HCT116 (cell line): ENCODE data around the gene TFAP2B. TPM values are rescaled to one million over a fixed set of nuclear protein-coding genes. Genes with fewer than 3 reads are reported as not detected.

Experiments
- ATAC-seq: fragments of 200-7000 bp; cut with Tn5 transposase; 2 replicates; pipeline ENCODE4 v1.9.1; 2020; ENCODE audit warnings: mild to moderate bottlenecking, moderate library complexity
- BruUV-seq: library from RNA; stranded (reverse); fragments of 400-500 nt; replicated peaks from 2 replicates; lab custom pipeline; 2021; lab: Mats Ljungman, UMichigan
- CTCF ChIA-PET: fragments of 300-600 bp; sonication (Branson Sonifier 250); formaldehyde crosslinking; loops from one replicate; lab custom pipeline; 2021; ENCODE audit warnings: antibody characterized with exemption; lab: Charles Lee
- POLR2A ChIA-PET: fragments of 300-600, 350-600 bp; sonication (Branson Sonifier 250); formaldehyde crosslinking; loops from one replicate; lab custom pipeline; 2021; ENCODE audit warnings: antibody characterized with exemption; lab: Charles Lee
- RAD21 ChIA-PET, 2 experiments: fragments of 300-600 bp; sonication (Branson Sonifier 250); formaldehyde crosslinking; loops; one replicate each; lab custom pipeline; 2023; ENCODE audit warnings: low total read pairs in 2 of 2; ENCODE audit not compliant: uncharacterized antibody in 2 of 2, unreplicated experiment in 2 of 2, low non-redundant PET in 1 of 2; lab: Charles Lee
- DNase-seq: peaks from one replicate; pipeline ENCODE4 v3.0.0-alpha.2; 2010; ENCODE audit warnings: low read depth, low spot score
- H2AFZ ChIP-seq: fragments of 200-600 bp; shearing (Covaris generic), sonication (generic); 2 replicates; pipeline ENCODE4 v1.6.1; 2017; ENCODE audit warnings: low read depth, mixed run types, mixed read lengths, antibody characterized with exemption, low read length; ENCODE audit not compliant: poor library complexity, severe bottlenecking
- H3K27ac ChIP-seq: 2 replicates; pipeline ENCODE4 v1.5.1; 2012; ENCODE audit warnings: low read depth, low read length
- H3K27me3 ChIP-seq: fragments of 200-600 bp; sonication (generic); 2 replicates; pipeline ENCODE4 v1.6.1; 2016; ENCODE audit warnings: mixed run types, low read length, mixed read lengths; ENCODE audit not compliant: insufficient read depth
- H3K36me3 ChIP-seq, 2 experiments: fragments of 200-500 bp in 1 of 2; fragments of 200-600 bp in 1 of 2; sonication (Bioruptor generic) in 1 of 2; sonication (generic) in 1 of 2; 2 replicates each; pipeline versions ENCODE4 v1.5.1 to v1.6.1; 2014 to 2016; ENCODE audit warnings: low read length in 2 of 2, inconsistent platforms in 1 of 2, mixed read lengths in 1 of 2, mixed run types in 1 of 2; ENCODE audit not compliant: insufficient read depth in 2 of 2, control insufficient read depth in 1 of 2
- H3K4me1 ChIP-seq, 2 experiments: fragments of 200-600 bp in 1 of 2; sonication (generic) in 1 of 2; 2 replicates each; pipeline versions ENCODE4 v1.5.1 to v1.6.1; 2012 to 2017; ENCODE audit warnings: low read length in 2 of 2, inconsistent platforms in 1 of 2, mild to moderate bottlenecking in 1 of 2, mixed read lengths in 1 of 2, mixed run types in 1 of 2, moderate library complexity in 1 of 2; ENCODE audit not compliant: insufficient read depth in 2 of 2, control insufficient read depth in 1 of 2
- H3K4me2 ChIP-seq: fragments of 200-600 bp; sonication (generic); 2 replicates; pipeline ENCODE4 v1.6.1; 2017; ENCODE audit warnings: mixed run types, low read length, mixed read lengths
- H3K4me3 ChIP-seq, 2 experiments: fragments of 200-600 bp in 1 of 2; sonication (generic) in 1 of 2; replicated peaks in 1 of 2; 2 replicates each; pipeline ENCODE4 v1.5.1; 2011 to 2016; ENCODE audit warnings: low read length in 2 of 2, control low read depth in 1 of 2, low read depth in 1 of 2, mild to moderate bottlenecking in 1 of 2, mixed read lengths in 1 of 2, mixed run types in 1 of 2
- H3K79me2 ChIP-seq: fragments of 200-600 bp; sonication (generic); 2 replicates; pipeline ENCODE4 v1.6.1; 2017; ENCODE audit warnings: mild to moderate bottlenecking, mixed run types, low read length, moderate library complexity, mixed read lengths; ENCODE audit not compliant: insufficient read depth
- H3K9ac ChIP-seq: fragments of 200-600 bp; sonication (generic); 2 replicates; pipeline ENCODE4 v1.6.1; 2016; ENCODE audit warnings: low read length, mixed read lengths
- H3K9me2 ChIP-seq: fragments of 200-600 bp; sonication (generic), shearing (Covaris generic); 2 replicates; pipeline ENCODE4 v1.6.1; 2017; ENCODE audit warnings: mixed run types, mild to moderate bottlenecking, moderate library complexity; ENCODE audit not compliant: insufficient read depth
- H3K9me3 ChIP-seq, 2 experiments: fragments of 200-500 bp in 1 of 2; fragments of 200-600 bp in 1 of 2; sonication (Bioruptor generic) in 1 of 2; sonication (generic) in 1 of 2; 2 replicates each; pipeline ENCODE4 v1.6.1; 2014 to 2017; ENCODE audit warnings: low read length in 2 of 2, mixed read lengths in 2 of 2, inconsistent platforms in 1 of 2, low read depth in 1 of 2, mild to moderate bottlenecking in 1 of 2, mixed run types in 1 of 2, moderate library complexity in 1 of 2; ENCODE audit not compliant: control insufficient read depth in 1 of 2, insufficient read depth in 1 of 2
- H4K20me1 ChIP-seq: fragments of 200-600 bp; sonication (generic), shearing (Covaris generic); 2 replicates; pipeline ENCODE4 v1.6.1; 2017; ENCODE audit warnings: mixed run types, mild to moderate bottlenecking, moderate library complexity; ENCODE audit not compliant: insufficient read depth
- CBX3 ChIP-seq: IDR thresholded peaks from 2 replicates; pipeline ENCODE4 v1.6.1; 2012; ENCODE audit warnings: low read depth
- CEBPB ChIP-seq: IDR thresholded peaks from 2 replicates; pipeline ENCODE4 v1.6.1; 2012; ENCODE audit warnings: low read depth
- CTCF ChIP-seq, 3 experiments: fragments of 200-600 bp in 1 of 3; sonication (generic) in 1 of 3; IDR thresholded peaks in 2 of 3; conservative IDR thresholded peaks in 1 of 3; 2 replicates each; pipeline ENCODE4 v1.5.1; 2012 to 2017; ENCODE audit warnings: low read depth in 2 of 3, low read length in 2 of 3, antibody characterized with exemption in 1 of 3, borderline replicate concordance in 1 of 3, control low read depth in 1 of 3, mild to moderate bottlenecking in 1 of 3, mixed read lengths in 1 of 3, mixed run types in 1 of 3, moderate library complexity in 1 of 3; ENCODE audit not compliant: insufficient read depth in 1 of 3
- EGR1 ChIP-seq: IDR thresholded peaks from 2 replicates; pipeline ENCODE4 v1.6.1; 2012; ENCODE audit warnings: low read depth
- EZH2phosphoT487 ChIP-seq: fragments of 200-600 bp; IDR thresholded peaks from 2 replicates; pipeline ENCODE4 v1.6.1; 2018; ENCODE audit warnings: antibody characterized with exemption, borderline replicate concordance
- FOSL1 ChIP-seq: IDR thresholded peaks from 2 replicates; pipeline ENCODE4 v1.6.1; 2012; ENCODE audit warnings: low read depth
- JUND ChIP-seq: IDR thresholded peaks from 2 replicates; pipeline ENCODE4 v1.6.1; 2012
- MAX ChIP-seq: IDR thresholded peaks from 2 replicates; pipeline ENCODE4 v1.6.1; 2012
- POLR2A ChIP-seq: IDR thresholded peaks from 2 replicates; pipeline ENCODE4 v1.7.0; 2011; ENCODE audit warnings: borderline replicate concordance; ENCODE audit not compliant: insufficient read depth, insufficient read length; ENCODE audit errors: extremely low read depth
- POLR2AphosphoS5 ChIP-seq: IDR thresholded peaks from 2 replicates; pipeline ENCODE4 v1.6.1; 2011; ENCODE audit warnings: mild to moderate bottlenecking, low read depth, low read length, moderate library complexity
- RAD21 ChIP-seq: IDR thresholded peaks from 2 replicates; pipeline ENCODE4 v1.6.1; 2012; ENCODE audit warnings: low read depth, mild to moderate bottlenecking
- SIN3A ChIP-seq: IDR thresholded peaks from 2 replicates; pipeline ENCODE4 v1.6.1; 2012; ENCODE audit warnings: low read depth
- TCF7L2 ChIP-seq: IDR thresholded peaks from 2 replicates; pipeline ENCODE4 v1.7.0; 2011; ENCODE audit warnings: borderline replicate concordance, inconsistent platforms; ENCODE audit not compliant: insufficient read depth, insufficient read length; ENCODE audit errors: extremely low read depth
- YY1 ChIP-seq: IDR thresholded peaks from 2 replicates; pipeline ENCODE4 v1.6.1; 2011; ENCODE audit warnings: low read length, low read depth, moderate library complexity, mild to moderate bottlenecking; ENCODE audit not compliant: insufficient replicate concordance; ENCODE audit errors: extremely low read depth
- ZBTB33 ChIP-seq: IDR thresholded peaks from 2 replicates; pipeline ENCODE4 v1.6.1; 2011; ENCODE audit warnings: mild to moderate bottlenecking, low read length, moderate library complexity; ENCODE audit not compliant: insufficient replicate concordance; ENCODE audit errors: extremely low read depth
- ZFX ChIP-seq: fragments of 450-650 bp; IDR thresholded peaks from 2 replicates; pipeline ENCODE4 v1.6.1; 2017
- ZNF274 ChIP-seq: fragments of 200-500 bp; sonication (Bioruptor generic); IDR thresholded peaks from 2 replicates; pipeline ENCODE4 v1.6.1; 2014; ENCODE audit warnings: mild to moderate bottlenecking, low read depth, low read length, inconsistent platforms
- intact Hi-C: fragments of 100-400 bp; cut with micrococcal nuclease; formaldehyde crosslinking; loops from 2 replicates; pipeline ENCODE4 v1.10.0; 2022
- total RNA-seq: library from RNA; stranded (reverse); gene quantifications from one replicate; pipeline ENCODE4 v1.2.1, GENCODE V29; 2021; ENCODE audit not compliant: unreplicated experiment

Gene TFAP2B
- total RNA-seq, 1 experiment from 2014 or later: not detected

- no peaks in the 10 kb centered on the region for H3K79me2 ChIP-seq
- POLR2A ChIA-PET: no interaction called here
- RAD21 ChIA-PET: no interaction called here
- H3K36me3 ChIP-seq: no peaks in the 10 kb centered on the region
- no peak overlapping the region for H2AFZ ChIP-seq
- no TSS peak for BruUV-seq
- TF ChIP-seq POLR2AphosphoS5 (no peak), POLR2A (no peak), FOSL1 (no peak), MAX (no peak), SIN3A (no peak), RAD21 (no peak), ZFX (no peak), ZNF274 (no peak), TCF7L2 (no peak), CBX3 (no peak), JUND (no peak), CEBPB (no peak), CTCF (IDR thresholded peaks at IDR 0.05 in 2 of 3, conservative IDR thresholded peaks at IDR 0.05 in 1 of 3; ENCODE audit: borderline replicate concordance in 1 of 3, insufficient read depth in 1 of 3, low read depth in 2 of 3, low read length in 2 of 3) (no peak), ZBTB33 (no peak), EGR1 (no peak), YY1 (no peak), EZH2phosphoT487 (no peak)
- no peaks in the 10 kb centered on the region for H3K4me1 ChIP-seq
- H3K27me3 ChIP-seq: no peaks in the 10 kb centered on the region
- H3K4me2 ChIP-seq: no peak overlapping the region
- H3K27ac ChIP-seq: no peak overlapping the region
- H3K9ac ChIP-seq: no peak overlapping the region
- H4K20me1 ChIP-seq: no peaks in the 10 kb centered on the region
- no peak for DNase-seq
- ATAC-seq: no peak
- no peak overlapping the region for H3K4me3 ChIP-seq
- no peaks in the 10 kb centered on the region for H3K9me2 ChIP-seq
- peaks cover 10 to 19% of the 10 kb centered on the region in 2 experiments; a peak in 2 of 4 replicates for H3K9me3 ChIP-seq
- CTCF ChIA-PET: no interaction called here
- intact Hi-C loops: no loop called here
Measured at GRCh38 chr6:50868466-50868865, 49.8 kb downstream of the TFAP2B start.
